NT2/D1 (cell line): ENCODE results near the gene EEFSEC.

Experiments used
- SUZ12 ChIP-seq: IDR thresholded peaks from 2 replicates; pipeline ENCODE4 v1.6.1; 2011; ENCODE audit not compliant: insufficient read length, insufficient read depth; ENCODE audit errors: extremely low read depth
- ZNF274 ChIP-seq: IDR thresholded peaks from 2 replicates; pipeline ENCODE4 v1.6.1; 2011; ENCODE audit warnings: mild to moderate bottlenecking, low read depth, low read length

DNA sequence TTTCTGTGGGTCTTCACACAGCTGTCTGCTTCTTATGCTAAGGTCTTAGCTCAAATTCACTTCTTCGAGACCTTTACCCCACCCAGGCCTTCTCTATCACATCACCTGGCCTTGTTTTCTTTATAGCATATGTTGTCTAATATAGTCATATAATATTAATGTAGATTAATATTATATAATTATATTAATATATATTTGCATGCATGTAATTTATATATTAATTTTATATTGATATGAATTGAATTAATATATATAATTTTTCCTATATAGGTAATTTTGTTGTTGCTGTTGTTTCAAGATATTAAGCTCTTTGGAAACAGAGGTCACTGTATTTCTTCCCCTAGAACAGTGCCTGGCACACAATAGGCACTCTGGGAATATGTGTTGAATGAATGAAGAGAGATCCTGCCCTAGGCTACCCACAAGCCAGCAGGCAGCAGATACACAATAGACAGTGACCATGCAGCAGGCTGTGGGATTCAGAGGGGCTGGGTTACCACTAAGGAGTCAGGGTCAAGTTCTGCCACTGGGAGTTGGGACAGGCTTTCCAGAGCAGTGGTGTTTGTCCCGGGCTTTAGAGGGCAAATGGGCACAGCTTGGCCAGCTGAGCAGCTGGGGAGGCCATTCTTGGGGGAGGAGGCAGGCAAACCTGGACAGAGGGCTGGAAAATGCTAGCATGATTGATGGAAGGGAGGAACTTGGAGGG lies 187.1 kb downstream of the EEFSEC start:
- TF ChIP-seq SUZ12 (no peak), ZNF274 (no peak)
